GM19238 (cell line): ENCODE measurements around the gene ATXN7L1.

Source experiments
- DNase-seq: peaks from one replicate; pipeline ENCODE4 v3.0.0; 2011; ENCODE audit warnings: low spot score; ENCODE audit not compliant: insufficient read length

The ATXN7L1 gene

GRCh38 chr7:105678811-105679495, 197.4 kb downstream of the ATXN7L1 start:
- no peak for DNase-seq

- DNase-seq = no peak
Observed at GRCh38 chr7:105677817-105678573, 198.4 kb downstream of the ATXN7L1 start.

GRCh38 chr7:105677410-105677730, 199.0 kb downstream of the ATXN7L1 start:
- no peak for DNase-seq

DNA sequence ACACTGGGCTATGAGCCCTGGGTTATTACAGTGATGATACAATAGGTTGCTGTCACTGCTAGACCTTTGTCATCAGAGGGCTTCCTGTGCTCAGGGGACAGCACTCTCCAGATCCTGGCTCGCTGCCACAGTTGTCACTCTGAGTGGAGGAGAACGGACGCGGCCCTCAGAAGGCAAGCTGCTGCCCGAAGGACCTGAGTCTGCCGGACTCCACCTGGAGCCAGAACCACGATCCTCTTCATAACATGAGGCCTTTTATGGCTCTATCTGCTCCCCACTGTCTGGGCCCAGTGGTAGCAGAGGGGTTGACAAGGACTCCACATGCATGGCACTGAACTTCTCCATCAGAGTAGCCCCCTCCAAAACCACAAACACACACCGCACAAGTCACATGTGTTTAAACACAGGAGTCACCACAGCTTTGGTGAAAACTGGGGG, 200.4 kb downstream of the ATXN7L1 start:
- no peak for DNase-seq

GRCh38 chr7:105674200-105674920, 202.0 kb downstream of the ATXN7L1 start:
- DNase-seq = no peak

DNA sequence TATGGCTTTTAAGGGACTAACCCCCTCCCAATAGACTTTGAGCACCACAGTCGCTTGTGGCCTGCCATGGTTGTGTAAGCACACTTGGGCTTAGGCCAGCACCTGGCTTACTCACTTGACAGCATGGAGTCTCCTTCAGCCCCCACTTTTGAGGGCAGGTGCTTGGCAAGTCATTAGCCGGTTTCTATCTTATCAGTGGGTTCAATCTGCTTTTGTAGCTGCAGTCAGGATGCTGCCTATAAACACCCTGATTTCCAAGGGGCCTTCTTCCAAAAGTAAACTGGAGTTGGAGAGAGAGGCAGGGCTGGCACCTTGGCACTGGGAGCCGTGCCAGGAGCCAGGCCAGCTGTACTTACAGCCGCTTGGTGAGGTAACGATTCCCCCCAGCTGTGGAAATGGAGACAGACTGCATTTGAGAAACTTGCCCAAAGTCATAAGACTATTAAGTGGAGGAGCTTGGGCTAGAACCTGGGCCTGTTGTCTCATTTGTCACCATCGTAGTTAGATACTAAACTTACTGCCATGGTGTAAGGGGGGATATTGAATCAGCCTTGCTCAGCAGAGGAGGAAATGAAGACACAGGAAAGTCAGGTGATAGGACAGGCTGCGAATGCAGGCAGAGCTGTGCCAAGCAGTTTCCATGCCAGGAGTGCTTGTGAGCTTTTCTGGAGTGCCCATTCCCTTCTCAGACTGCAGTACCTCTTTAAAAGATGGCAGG, 202.9 kb downstream of the ATXN7L1 start:
- no peak for DNase-seq

- no peak for DNase-seq
Observed at GRCh38 chr7:105672801-105673200, 203.6 kb downstream of the ATXN7L1 start.

GRCh38 chr7:105666324-105666723, 210.1 kb downstream of the ATXN7L1 start:
- no peak for DNase-seq

DNA sequence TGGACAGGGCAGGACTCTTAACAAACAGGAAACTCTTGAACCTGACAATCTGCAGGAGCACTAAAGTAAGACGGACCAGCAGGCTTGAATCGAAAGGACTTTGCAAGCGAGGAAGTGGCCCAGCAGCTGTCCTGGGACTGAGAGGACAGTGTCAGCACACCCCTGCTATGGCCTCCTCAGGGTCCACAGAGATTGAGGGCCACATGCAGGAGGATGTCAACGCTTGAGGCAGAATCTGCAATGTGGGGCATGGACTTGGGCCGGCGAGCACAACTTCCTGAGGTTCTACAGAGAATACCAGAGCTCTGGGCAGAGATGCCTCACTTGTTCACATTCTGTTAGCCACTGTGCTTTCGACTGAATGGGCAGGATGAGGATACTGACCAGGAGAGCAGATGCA, 210.7 kb downstream of the ATXN7L1 start:
- DNase-seq = no peak

GRCh38 chr7:105664816-105665525, 211.4 kb downstream of the ATXN7L1 start:
- DNase-seq = no peak

GRCh38 chr7:105662998-105663397, 213.4 kb downstream of the ATXN7L1 start:
- no peak for DNase-seq

- no peak for DNase-seq
Observed at GRCh38 chr7:105661625-105662024, 214.8 kb downstream of the ATXN7L1 start.

DNA sequence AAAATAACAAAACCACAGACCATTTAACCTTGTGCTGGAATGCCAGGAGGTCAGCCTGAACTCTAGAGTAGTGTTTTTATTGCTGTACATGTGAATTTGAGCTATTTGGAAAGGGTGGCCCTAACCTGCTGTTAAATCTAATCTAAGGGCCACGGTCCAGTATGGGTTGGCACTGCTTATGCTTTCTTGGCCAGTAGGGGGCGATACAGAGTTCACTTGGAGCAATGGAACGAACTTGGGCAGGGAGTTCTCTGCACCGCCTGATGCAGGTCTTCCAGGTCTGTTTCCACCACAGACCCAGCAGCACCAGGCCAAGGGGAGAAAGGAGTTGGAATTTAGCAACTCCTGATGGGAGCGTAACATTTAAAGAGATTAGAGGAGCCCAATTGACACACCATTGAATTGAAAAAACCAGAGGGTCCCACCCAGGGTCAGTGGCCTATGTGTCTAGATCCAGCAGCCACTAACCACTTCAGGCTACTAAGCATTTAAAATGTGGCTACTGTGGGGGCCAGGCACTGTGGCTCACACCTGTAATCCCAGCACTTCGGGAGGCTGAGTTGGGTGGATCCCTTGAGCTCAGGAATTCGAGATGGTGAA, 219.4 kb downstream of the ATXN7L1 start:
- peak; percentile 43 for DNase-seq

- DNase-seq = no peak
Observed at GRCh38 chr7:105655500-105656380, 220.7 kb downstream of the ATXN7L1 start.

- DNase-seq = no peak
Observed at GRCh38 chr7:105655067-105655466, 221.3 kb downstream of the ATXN7L1 start.

GRCh38 chr7:105654095-105654686, 222.2 kb downstream of the ATXN7L1 start:
- no peak for DNase-seq

DNA sequence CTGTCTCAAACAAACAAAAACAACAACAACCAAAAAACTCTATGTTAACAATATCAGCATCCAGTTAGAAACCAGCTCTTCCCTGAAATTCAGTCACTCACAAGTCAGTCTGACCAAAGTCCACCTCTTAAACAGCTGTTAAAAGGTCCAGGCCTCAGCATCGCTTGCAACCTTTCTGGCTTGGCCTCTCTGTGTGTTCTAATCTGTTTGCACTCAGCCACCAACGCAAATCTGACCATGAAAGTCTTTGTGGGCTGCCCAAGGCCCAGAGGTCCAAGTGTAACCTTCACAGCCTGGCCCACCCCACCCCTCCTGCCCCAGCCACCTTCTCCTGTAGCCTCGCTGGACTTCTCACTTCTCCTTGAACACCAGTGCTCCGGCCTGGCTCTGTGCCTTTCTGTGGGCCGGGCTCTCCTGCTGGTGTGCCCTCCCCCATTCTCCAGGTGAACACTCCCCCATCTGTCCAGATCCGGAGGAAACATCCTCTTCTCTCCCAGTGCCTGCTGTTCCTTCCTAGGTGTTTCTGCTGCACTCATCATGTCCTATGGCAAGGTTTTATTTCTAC, 222.9 kb downstream of the ATXN7L1 start:
- DNase-seq = no peak

GRCh38 chr7:105652359-105652993, 223.9 kb downstream of the ATXN7L1 start:
- peak; percentile 64 for DNase-seq
